Skeletal muscle cell (primary cell): ENCODE data around the gene SEL1L.
"Not testable (repeated sequence)": the region's sequence is repeated elsewhere in the genome, so short reads cannot be mapped to it uniquely, and the experiment has no call there.

Experiments used
- DNase-seq: peaks from one replicate; pipeline ENCODE4 v3.0.0-alpha.2; 2010; ENCODE audit warnings: low read depth
- H3K4me3 ChIP-seq: 2 replicates; pipeline ENCODE4 v1.5.1; 2011; ENCODE audit warnings: low read depth, mild to moderate bottlenecking, control low read depth, low read length, moderate library complexity

Gene SEL1L

GRCh38 chr14:81429749-81430148 is 103.9 kb downstream of the SEL1L start:
- H3K4me3 ChIP-seq, DNase-seq: not testable (repeated sequence)

- no peak overlapping the region for H3K4me3 ChIP-seq
- DNase-seq, result no peak
Measured at GRCh38 chr14:81429028-81429427, 104.6 kb downstream of the SEL1L start.

GRCh38 chr14:81427348-81428058 is 106.2 kb downstream of the SEL1L start:
- H3K4me3 ChIP-seq, result no peak overlapping the region
- DNase-seq, result no peak

GRCh38 chr14:81423504-81423903 is 110.1 kb downstream of the SEL1L start:
- no peak overlapping the region for H3K4me3 ChIP-seq
- no peak for DNase-seq
